GM21786 (cell line): ENCODE data around the gene PLA2G4D.
A peak's percentile ranks its signal among the peaks of the same experiment; 100 is the strongest.

Experiments used
- ATAC-seq: cut with Tn5 transposase; IDR thresholded peaks from one replicate; pipeline ENCODE4 v1.9.1; 2021; ENCODE audit not compliant: unreplicated experiment

PLA2G4D gene

GRCh38 chr15:42058791-42059190, 35.6 kb downstream of the PLA2G4D start:
- no peak for ATAC-seq

DNA sequence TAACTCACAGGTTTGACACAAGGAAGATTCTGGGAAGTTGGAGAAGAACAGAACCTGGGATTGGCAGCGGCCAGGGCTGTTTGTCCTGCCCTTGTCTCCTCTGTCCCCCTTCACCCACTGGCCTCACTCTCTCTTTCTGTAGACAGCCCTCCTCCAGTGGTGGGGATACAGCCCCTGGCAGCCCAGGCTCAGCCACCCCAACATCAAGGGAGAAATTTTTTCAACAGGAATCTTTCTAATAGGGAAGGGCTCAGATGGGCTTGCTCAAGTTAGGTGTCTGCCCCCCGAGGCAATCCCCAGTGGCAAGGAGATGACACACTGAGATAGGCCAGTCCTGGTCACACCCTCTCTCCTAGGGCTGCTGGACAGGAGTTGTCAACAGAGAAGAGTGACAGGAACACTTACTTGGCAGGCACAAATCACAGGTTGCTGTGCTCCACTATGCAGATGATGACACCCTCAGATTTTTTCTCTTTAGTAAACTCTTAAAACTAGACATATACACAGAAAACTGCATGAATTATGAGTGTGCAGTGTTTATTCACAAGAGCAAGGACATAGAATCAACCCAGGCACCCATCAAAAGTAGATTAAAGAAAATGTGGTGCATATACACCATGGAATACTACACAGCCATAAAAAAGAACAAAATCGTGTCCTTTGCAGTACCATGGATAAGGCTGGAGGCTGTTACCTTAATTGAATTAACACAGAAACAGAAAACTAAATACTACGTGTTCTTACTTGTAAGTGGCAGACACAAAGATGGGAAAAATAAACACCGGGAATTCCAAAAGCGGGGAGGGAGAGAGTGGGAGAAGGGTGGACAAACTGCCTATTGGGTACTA, 36.3 kb downstream of the PLA2G4D start:
- ATAC-seq, result no peak

- no peak for ATAC-seq
Observed at GRCh38 chr15:42056934-42057798, 37.2 kb downstream of the PLA2G4D start.

DNA sequence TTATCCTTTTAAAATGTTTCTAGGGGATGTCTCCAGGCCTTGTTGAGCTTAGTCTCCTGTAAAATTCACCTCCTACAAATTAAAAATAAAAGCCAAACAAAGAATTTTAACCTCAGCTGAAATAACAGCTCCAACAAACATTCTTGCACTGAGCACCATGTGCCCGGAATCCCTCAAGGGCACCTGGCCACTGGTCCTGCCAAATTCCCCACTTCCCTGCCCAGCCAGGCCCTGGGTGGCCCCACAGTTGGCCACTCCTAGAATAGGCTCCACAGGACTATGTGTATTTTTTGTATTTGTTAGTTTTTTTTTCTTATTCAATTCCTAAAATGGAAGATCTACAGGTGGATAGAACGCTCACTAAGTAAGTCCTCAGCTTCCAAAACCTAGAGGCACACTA, 40.4 kb downstream of the PLA2G4D start:
- no peak for ATAC-seq

DNA sequence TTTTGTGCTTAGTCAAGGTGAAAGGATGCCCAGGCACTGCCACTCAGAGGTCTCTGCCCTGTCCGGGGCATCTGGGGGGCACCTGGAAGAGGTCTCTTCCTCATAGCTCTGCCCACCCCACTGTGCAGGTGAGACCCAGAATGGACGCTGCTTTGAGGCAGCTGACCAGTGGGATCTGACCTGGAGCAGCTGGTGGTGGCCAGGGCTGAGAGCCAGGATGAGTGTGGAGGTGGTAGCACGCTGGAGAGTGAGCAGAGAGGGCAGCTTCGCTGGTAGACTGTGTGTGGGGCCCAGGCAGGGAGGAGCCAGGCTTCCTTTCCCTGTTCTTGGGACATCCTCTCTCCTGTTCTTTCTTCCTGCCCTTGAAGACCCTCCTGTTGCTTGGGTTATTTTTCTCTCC, 41.4 kb downstream of the PLA2G4D start:
- no peak for ATAC-seq

- ATAC-seq, result no peak
Observed at GRCh38 chr15:42050484-42051255, 43.7 kb downstream of the PLA2G4D start.

- no peak for ATAC-seq
Observed at GRCh38 chr15:42048821-42049200, 45.6 kb downstream of the PLA2G4D start.

GRCh38 chr15:42048080-42048820, 46.1 kb downstream of the PLA2G4D start:
- ATAC-seq, result no peak

GRCh38 chr15:42046597-42046996, 47.8 kb downstream of the PLA2G4D start:
- no peak for ATAC-seq

- no peak for ATAC-seq
Observed at GRCh38 chr15:42045211-42045615, 49.1 kb downstream of the PLA2G4D start.

GRCh38 chr15:42042602-42043400, 51.6 kb downstream of the PLA2G4D start:
- no peak for ATAC-seq

GRCh38 chr15:42038401-42038800, 56.0 kb downstream of the PLA2G4D start:
- ATAC-seq, result no peak

DNA sequence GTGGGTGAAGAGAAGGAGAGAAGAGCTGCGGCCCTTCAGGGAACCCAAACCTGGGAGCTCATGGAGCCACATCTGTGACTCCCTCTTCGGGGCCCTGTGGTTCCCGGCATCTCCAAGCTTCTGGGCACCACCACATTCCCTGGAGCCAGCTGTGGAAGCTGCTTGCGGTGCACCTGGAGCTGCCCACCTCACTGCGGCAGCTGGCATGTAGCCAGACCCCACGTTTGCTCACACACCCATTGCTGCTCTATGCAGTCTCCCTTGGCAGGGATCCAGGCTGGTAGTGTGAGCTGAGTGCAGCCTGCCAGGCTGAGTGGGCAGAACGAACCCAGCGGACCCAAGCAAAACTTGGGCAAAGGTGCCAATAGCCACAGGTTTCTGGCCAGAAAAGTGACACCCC, 56.7 kb downstream of the PLA2G4D start:
- ATAC-seq, result no peak

- no peak for ATAC-seq
Observed at GRCh38 chr15:42036966-42037365, 57.4 kb downstream of the PLA2G4D start.

- ATAC-seq, result no peak
Observed at GRCh38 chr15:42036112-42036905, 58.1 kb downstream of the PLA2G4D start.

DNA sequence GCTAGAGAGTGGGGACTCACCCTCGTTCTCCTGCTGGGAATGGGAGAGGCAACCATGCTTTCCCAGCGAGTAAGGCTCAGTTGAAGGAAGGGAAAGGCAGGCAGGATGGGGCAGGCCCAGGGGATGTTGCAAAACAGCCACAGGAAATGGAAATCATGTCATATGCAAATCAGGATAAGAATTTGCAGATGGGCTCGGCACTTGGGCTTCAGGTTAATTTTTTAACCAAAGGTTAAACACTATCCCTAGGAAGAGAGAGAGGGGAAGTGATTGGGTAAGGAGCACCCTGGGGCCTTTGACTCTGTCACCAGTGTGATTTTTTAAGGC, 59.0 kb downstream of the PLA2G4D start:
- peak; percentile 72 for ATAC-seq

DNA sequence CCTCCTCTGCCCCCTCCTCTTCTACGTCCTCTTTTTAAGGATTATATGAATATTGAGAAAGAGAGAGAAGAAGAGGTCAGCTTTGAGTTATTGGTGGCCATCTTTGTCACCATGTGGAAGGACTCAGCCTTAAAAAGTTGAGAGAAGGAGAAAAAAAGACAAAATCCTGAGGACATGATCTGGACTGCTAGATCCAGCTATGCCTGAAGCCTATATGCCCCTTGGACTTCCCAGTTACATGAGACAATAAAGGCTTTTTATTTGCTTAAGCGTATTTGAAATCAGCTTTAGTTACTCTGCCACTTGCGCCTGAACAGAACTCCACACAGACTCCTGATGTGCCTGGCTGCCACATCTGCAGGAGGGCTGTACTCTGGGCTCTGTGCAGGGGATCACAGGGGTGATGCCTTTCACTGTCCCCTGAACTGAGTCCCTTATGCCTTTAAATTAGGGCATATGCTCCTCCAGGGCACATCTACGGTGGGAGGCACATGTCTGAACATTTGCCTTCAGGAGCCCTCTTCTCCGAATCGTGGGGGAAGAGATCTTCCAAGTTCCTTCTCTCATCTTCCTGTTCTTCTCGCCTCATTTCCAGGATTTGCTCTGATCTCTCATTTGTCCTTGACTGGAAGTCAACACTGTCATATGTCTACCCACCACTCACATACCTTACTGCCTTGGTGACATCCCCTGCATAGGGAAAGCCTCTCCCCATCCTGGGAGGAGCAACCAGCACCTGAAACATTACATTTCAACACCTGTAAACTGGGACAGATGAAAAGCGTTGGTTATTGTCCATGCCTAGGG, 59.5 kb downstream of the PLA2G4D start:
- ATAC-seq, result peak; percentile 17

GRCh38 chr15:42033214-42033873, 61.0 kb downstream of the PLA2G4D start:
- ATAC-seq, result peak; percentile 42
